ENCODE measurements around the gene ZNF667.

DNA sequence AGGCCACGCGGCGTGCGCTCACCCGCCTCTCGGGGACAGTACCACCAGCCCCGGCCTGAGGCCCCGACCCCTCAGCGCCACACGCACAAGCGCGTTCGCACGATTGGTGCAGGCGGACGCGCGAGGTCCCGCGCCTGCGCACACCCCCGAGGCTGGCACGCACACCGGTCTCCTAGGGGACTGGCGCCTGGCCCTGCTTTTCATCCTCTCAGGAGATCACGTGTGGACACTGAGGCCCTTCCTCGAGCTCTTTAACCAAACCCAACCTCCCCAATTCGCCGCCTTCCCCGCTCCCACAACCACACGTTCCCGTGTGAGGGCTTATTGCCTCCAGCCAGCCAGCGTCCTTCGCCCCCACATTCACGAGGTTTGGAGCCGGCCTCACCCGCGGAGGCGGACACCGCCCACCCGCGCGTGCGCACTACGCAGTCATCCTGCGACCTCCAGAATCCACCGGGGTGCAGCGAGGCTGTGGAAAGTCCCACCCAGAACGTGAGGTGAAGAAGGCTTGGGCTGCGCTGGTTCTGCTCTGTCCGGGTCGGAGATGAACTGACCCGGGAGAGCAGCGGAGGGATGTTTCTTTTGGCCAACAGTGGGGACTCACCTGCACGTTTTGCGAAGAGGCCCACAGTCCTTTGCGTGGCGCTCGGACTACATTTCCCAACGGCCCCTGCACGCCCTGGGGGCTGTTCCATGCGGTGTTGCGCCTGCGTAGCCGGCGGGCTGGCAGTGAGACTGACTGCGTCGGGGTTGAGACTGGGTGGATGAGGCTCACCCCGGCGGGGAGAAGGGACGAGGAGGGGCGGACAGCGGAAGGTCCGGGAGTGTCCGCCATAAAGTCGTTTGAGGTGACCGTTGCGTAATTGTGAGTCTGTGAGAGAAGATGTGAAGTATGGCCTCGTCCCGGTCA, 539 bp upstream of the ZNF667 start:
- TF ChIP-seq, protein P1, sequence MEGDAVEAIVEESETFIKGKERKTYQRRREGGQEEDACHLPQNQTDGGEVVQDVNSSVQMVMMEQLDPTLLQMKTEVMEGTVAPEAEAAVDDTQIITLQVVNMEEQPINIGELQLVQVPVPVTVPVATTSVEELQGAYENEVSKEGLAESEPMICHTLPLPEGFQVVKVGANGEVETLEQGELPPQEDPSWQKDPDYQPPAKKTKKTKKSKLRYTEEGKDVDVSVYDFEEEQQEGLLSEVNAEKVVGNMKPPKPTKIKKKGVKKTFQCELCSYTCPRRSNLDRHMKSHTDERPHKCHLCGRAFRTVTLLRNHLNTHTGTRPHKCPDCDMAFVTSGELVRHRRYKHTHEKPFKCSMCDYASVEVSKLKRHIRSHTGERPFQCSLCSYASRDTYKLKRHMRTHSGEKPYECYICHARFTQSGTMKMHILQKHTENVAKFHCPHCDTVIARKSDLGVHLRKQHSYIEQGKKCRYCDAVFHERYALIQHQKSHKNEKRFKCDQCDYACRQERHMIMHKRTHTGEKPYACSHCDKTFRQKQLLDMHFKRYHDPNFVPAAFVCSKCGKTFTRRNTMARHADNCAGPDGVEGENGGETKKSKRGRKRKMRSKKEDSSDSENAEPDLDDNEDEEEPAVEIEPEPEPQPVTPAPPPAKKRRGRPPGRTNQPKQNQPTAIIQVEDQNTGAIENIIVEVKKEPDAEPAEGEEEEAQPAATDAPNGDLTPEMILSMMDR (IDR thresholded peaks at IDR 0.05) = peak in 1 of 6 experiments; percentile 6
- TF ChIP-seq POLR2A (IDR thresholded peaks at IDR 0.05) (peak in 1 of 4 donors; percentile 42), POLR2AphosphoS5 (IDR thresholded peaks at IDR 0.05) (peak in 1 of 2 donors; percentile 82)

All from upper lobe of left lung (tissue), 4 donors.